Measurements from ENCODE around the gene NAE1. TPM values are rescaled to one million over a fixed set of nuclear protein-coding genes. Genes with fewer than 3 reads are reported as not detected.
"Not testable (repeated sequence)": the region's sequence is repeated elsewhere in the genome, so short reads cannot be mapped to it uniquely, and the experiment has no call there.

NAE1 gene
- total RNA-seq, 1 donor from 2014 or later = 113 TPM

DNA sequence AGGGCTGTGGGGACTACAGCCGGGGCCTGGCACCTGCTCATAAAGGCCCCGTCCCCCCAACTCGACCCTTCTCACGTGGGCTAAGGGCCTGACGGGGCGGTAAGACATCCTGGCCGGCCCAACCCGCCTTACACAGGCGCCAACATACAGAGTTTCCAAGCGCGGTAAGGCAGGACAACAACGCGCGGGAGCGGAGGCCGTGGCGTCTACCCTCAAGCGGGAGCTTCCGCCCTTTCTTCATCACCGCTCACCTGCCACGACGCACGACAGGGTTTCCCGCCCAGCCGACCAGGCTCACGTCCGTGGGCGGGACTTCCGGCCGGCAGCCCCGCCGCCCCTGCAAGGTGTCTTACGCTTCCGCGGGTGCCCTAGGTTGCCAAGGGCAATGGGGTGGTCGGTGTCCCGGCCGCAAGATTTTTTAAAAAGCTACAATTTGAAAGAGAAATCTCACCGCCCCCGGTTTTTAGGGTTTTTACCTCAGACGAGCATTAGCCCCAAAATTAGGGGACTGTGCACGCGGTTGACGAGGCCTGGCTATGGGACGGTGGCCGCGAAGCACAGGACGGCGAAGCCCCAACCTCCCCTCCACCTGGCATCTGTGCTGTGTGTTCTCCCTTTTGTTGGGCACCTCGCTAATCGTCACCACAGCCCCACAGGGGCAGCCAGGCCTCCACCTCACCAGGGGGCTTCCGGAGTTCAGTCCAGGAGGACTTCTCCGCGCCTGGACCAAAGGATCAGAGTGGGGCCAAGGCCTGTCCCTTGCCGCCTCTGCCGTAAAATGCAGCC lies 29.3 kb downstream of the NAE1 start, which contains the start of gene TERB1:
TSS of gene TERB1 (minus strand) at position 265 of the 786 bp plus-strand sequence. CDS start 4,786 bp downstream, outside the sequence.
- DNase-seq = no peak

GRCh38 chr16:66800856-66801255 lies 29.9 kb downstream of the NAE1 start:
- DNase-seq = no peak

- no peak for DNase-seq
Measured at GRCh38 chr16:66798161-66798560, 32.6 kb downstream of the NAE1 start.

DNA sequence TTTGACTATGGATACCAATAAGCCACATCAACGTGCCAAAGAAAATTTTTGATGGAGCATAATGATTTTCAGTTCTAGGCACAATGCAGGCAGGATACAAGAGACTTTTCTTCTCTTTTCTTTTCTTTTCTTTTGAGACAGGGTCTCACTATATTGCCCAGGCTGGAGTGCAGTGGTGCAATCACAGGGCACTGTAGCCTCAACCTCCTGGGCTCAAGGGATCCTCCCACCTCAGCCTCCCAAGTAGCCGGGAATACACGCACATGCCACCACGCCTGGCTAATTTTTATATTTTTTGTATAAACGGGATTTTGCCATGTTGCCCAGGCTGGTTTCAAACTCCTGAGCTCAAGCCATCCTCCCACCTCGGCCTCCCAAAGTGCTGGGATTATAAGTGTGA lies 36.8 kb downstream of the NAE1 start:
- DNase-seq = not testable (repeated sequence)

- DNase-seq = no peak
Measured at GRCh38 chr16:66790130-66790733, 40.5 kb downstream of the NAE1 start.

- DNase-seq = no peak
Measured at GRCh38 chr16:66787427-66787826, 43.3 kb downstream of the NAE1 start.

DNA sequence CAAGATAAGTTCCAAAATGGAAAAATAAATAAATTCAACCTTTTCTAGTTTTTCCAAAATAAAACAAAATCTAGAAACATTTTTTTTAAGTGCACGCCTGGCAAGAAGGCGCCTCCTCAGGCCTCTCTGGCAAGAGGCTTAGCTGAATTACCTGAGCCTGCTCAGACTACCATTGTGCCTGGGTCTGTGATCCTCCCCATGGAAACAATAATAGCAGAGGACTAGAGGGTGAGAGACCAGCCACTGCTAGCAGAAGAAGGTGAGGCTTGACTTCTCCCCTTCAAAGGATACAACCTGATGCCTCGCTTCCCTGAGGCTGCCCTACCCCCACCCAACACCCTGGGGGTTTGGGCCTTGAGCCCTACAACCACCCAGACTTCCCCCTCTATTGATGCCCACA lies 44.2 kb downstream of the NAE1 start:
- DNase-seq = no peak

- DNase-seq = no peak
Measured at GRCh38 chr16:66776457-66776856, 54.3 kb downstream of the NAE1 start.

DNA sequence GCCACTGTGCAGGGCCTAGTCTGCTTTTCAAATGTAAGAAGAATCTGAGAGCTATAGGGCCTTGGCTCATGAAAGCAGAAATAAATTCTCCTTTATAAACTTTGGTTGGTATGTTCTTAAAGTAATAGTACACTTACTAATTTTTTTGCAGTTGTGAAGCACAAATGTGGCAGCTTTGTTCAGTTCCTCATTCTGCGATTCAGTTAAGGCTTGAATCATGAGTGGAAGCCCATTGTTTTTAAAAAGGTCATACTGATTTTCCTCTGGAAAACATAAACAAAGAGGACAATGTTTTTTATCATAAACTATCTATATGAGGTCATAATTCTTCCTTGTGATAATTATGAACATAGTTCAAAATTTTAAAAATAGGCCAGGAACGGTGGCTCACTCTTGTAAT lies 55.8 kb downstream of the NAE1 start:
- no peak for DNase-seq

- DNase-seq = no peak
Measured at GRCh38 chr16:66758086-66758485, 72.7 kb downstream of the NAE1 start.

GRCh38 chr16:66754819-66755218 lies 76.0 kb downstream of the NAE1 start:
- DNase-seq = no peak

- DNase-seq = no peak
Measured at GRCh38 chr16:66754211-66754610, 76.6 kb downstream of the NAE1 start.

DNA sequence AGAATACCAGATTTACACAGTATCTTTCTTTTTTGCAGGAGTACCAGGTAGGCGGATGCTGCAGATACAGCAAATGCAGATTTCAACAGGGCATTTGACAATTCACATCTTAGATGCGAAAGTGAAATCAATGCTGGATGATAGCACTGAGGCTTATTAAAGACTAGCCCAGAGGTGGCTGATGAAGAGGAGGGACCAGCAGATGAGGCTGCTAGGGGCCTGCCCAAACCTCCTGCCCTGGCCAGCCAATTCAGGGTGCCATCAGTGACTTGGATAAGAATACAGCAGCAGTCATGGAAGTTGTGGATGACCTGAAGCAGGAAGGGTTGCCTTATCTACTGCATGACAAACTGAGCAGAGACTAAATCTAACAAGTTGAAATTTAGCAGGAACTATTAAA lies 77.8 kb downstream of the NAE1 start:
- no peak for DNase-seq

Other genes starting within 250 kb of the NAE1 start
- 8.7 TPM for gene CMTM3, start 226.3 kb downstream of the NAE1 start, total RNA-seq
- 70.7 TPM for gene CMTM4, start 134.2 kb downstream of the NAE1 start, total RNA-seq
- gene DYNC1LI2, start 79.4 kb downstream of the NAE1 start, total RNA-seq = 175 TPM
- gene TERB1, start 29.4 kb downstream of the NAE1 start, total RNA-seq = 0.31 TPM
- gene CA7, start 13.4 kb upstream of the NAE1 start, total RNA-seq = not detected
- 9.2 TPM for gene PDP2, start 49.5 kb upstream of the NAE1 start, total RNA-seq
- not detected for gene CDH16, start 87.9 kb upstream of the NAE1 start, total RNA-seq
- gene RRAD, start 94.6 kb upstream of the NAE1 start, total RNA-seq = 0.94 TPM
- gene CIAO2B, start 103.4 kb upstream of the NAE1 start, total RNA-seq = 80.5 TPM
- gene CES2, start 104.5 kb upstream of the NAE1 start, total RNA-seq = 24.6 TPM
- 0.78 TPM for gene CES3, start 130.3 kb upstream of the NAE1 start, total RNA-seq
- gene CES4A, start 157.6 kb upstream of the NAE1 start, total RNA-seq = 15.4 TPM
- gene CBFB, start 198.2 kb upstream of the NAE1 start, total RNA-seq = 65.4 TPM

Measured in occipital lobe (tissue), 2 donors.